HepG2 (cell line): Measurements from ENCODE around the gene NBEAL1. TPM values are rescaled to one million over a fixed set of nuclear protein-coding genes. Genes with fewer than 3 reads are reported as not detected.

Source experiments
- ATAC-seq: fragments of 200-7000 bp; cut with Tn5 transposase; 3 replicates; pipeline ENCODE4 v1.9.1; 2020; ENCODE audit warnings: mild to moderate bottlenecking, moderate library complexity
- BruUV-seq: library from RNA; stranded (reverse); fragments of 400-500 nt; replicated peaks from 2 replicates; lab custom pipeline; 2021; lab: Mats Ljungman, UMichigan
- CTCF ChIA-PET: fragments of 300-600 bp; formaldehyde crosslinking; extraction: SDS; loops from one replicate; lab custom pipeline; 2021; ENCODE audit warnings: low total read pairs, inconsistent platforms, low intra/inter-chr PET ratio; lab: Yijun Ruan, JAX
- POLR2A ChIA-PET: fragments of 350-600 bp; sonication (Branson Sonifier 250); formaldehyde crosslinking; loops from one replicate; lab custom pipeline; 2020; ENCODE audit warnings: antibody characterized with exemption, inconsistent platforms; lab: Yijun Ruan, JAX
- DNase-seq: peaks from one replicate; pipeline ENCODE4 v3.0.0-alpha.2; 2015; ENCODE audit warnings: low spot score
- FAIRE-seq: peaks from 3 replicates; lab custom pipeline; 2011; peaks lifted over from hg19 to GRCh38; lab: Jason Lieb, UNC
- H2AFZ ChIP-seq: one replicate; pipeline ENCODE4 v1.6.1; 2011; ENCODE audit warnings: low read length, inconsistent platforms
- H3K27ac ChIP-seq: fragments of 300-600 bp; 3 replicates; pipeline ENCODE4 v1.8.0; 2011; ENCODE audit warnings: mixed run types, mild to moderate bottlenecking, mixed read lengths, low read length, inconsistent platforms; ENCODE audit not compliant: insufficient read depth; ENCODE audit errors: extremely low read length
- H3K27me3 ChIP-seq, 2 experiments: fragments of 200-600 bp in 1 of 2; 2 replicates in 1 of 2; 3 replicates in 1 of 2; pipeline versions ENCODE4 v1.6.0 to v1.8.0; 2011; ENCODE audit warnings: low read length in 2 of 2, mild to moderate bottlenecking in 2 of 2, moderate library complexity in 2 of 2, inconsistent platforms in 1 of 2; ENCODE audit not compliant: insufficient read depth in 2 of 2, control insufficient read depth in 1 of 2
- H3K36me3 ChIP-seq, 2 experiments: fragments of 200-600 bp in 1 of 2; replicated peaks in 1 of 2; 2 replicates in 1 of 2; 3 replicates in 1 of 2; pipeline versions ENCODE4 v1.5.1 to v1.8.0; 2011; ENCODE audit warnings: low read length in 2 of 2, inconsistent platforms in 1 of 2; ENCODE audit not compliant: insufficient read depth in 2 of 2, control insufficient read depth in 1 of 2
- H3K4me1 ChIP-seq: 2 replicates; pipeline ENCODE4 v1.5.1; 2012; ENCODE audit warnings: low read length, inconsistent platforms; ENCODE audit not compliant: insufficient read depth
- H3K4me2 ChIP-seq: 2 replicates; pipeline ENCODE4 v1.6.0; 2011; ENCODE audit warnings: low read depth, low read length, inconsistent platforms
- H3K4me3 ChIP-seq, 3 experiments: fragments of 200-600 bp in 1 of 3; sonication (generic), shearing (Covaris generic) in 1 of 3; replicated peaks in 1 of 3; 2 replicates each; pipeline ENCODE4 v1.5.1; 2011 to 2016; ENCODE audit warnings: low read length in 3 of 3, inconsistent platforms in 2 of 3, low read depth in 2 of 3, mild to moderate bottlenecking in 2 of 3, control low read depth in 1 of 3, mixed read lengths in 1 of 3; ENCODE audit not compliant: insufficient read depth in 1 of 3
- H3K79me2 ChIP-seq: one replicate; pipeline ENCODE4 v1.6.1; 2011; ENCODE audit warnings: low read length, inconsistent platforms; ENCODE audit not compliant: insufficient read depth
- H3K9ac ChIP-seq: 2 replicates; pipeline ENCODE4 v1.6.0; 2011; ENCODE audit warnings: mild to moderate bottlenecking, low read depth, low read length, inconsistent platforms; ENCODE audit not compliant: insufficient read depth
- H3K9me3 ChIP-seq: 2 replicates; pipeline ENCODE4 v1.5.1; 2012; ENCODE audit warnings: mild to moderate bottlenecking, low read length
- H4K20me1 ChIP-seq: 2 replicates; pipeline ENCODE4 v1.6.0; 2011; ENCODE audit warnings: inconsistent platforms, mild to moderate bottlenecking, low read length, moderate library complexity; ENCODE audit not compliant: insufficient read depth
- BCL6 ChIP-seq: IDR thresholded peaks from 2 replicates; pipeline ENCODE4 v1.6.1; 2016; ENCODE audit warnings: missing genetic modification reagents, missing compliant biosample characterization
- BHLHE40 ChIP-seq: IDR thresholded peaks from 2 replicates; pipeline ENCODE4 v1.6.1; 2011; ENCODE audit warnings: low read length, improper control_type of control experiment
- KDM5A ChIP-seq: fragments of 200-600 bp; sonication (generic); IDR thresholded peaks from 2 replicates; pipeline ENCODE4 v1.7.0; 2018; ENCODE audit warnings: antibody characterized with exemption, mild to moderate bottlenecking, low read length, borderline replicate concordance
- KLF11 ChIP-seq: IDR thresholded peaks from 2 replicates; pipeline ENCODE4 v1.6.1; 2016; ENCODE audit warnings: missing compliant biosample characterization
- NFIC ChIP-seq: IDR thresholded peaks from 2 replicates; pipeline ENCODE4 v1.6.1; 2012; ENCODE audit warnings: mild to moderate bottlenecking, low read length, inconsistent platforms
- SAP130 ChIP-seq: IDR thresholded peaks from 2 replicates; pipeline ENCODE4 v1.6.1; 2016; ENCODE audit warnings: low read depth
- ZBTB38 ChIP-seq: sonication (generic); formaldehyde crosslinking; IDR thresholded peaks from 2 replicates; pipeline ENCODE4 v1.5.1; 2020; ENCODE audit warnings: mild to moderate bottlenecking, missing genetic modification reagents
- ZC3H13 ChIP-seq: sonication (generic); formaldehyde crosslinking; IDR thresholded peaks from 2 replicates; pipeline ENCODE4 v1.8.1; 2023; ENCODE audit warnings: mild to moderate bottlenecking, missing genetic modification reagents, moderate library complexity
- ZNF619 ChIP-seq: sonication (generic); formaldehyde crosslinking; IDR thresholded peaks from 2 replicates; pipeline ENCODE4 v1.4.0; 2020; ENCODE audit warnings: mild to moderate bottlenecking, missing genetic modification reagents
- WGBS: methylation state at CpG from one replicate; pipeline ENCODE4 v1.1.6; 2017; ENCODE audit warnings: low lambda C conversion rate; 5-methylcytosine and 5-hydroxymethylcytosine counted together
- in situ Hi-C: cut with HindIII; loops from 2 replicates; pipeline ENCODE4 v1.10.0; 2017; ENCODE audit warnings: low pct_unique_long_range_greater_than_20kb; ENCODE audit not compliant: extremely low pct_ligation_motif_present
- intact Hi-C: fragments of 100-400 bp; cut with micrococcal nuclease; formaldehyde crosslinking; loops from one replicate; pipeline ENCODE4 v1.10.0; 2022; ENCODE audit not compliant: unreplicated experiment
- polyA plus RNA-seq, 8 experiments: library from polyadenylated mRNA; depleted of rRNA in 3 of 8; stranded (reverse) in 7 of 8; unstranded in 1 of 8; fragments of >200 nt; fragmentation: Illumina TruSeq in 4 of 8; extraction: Trizol in 4 of 8; gene quantifications; 2 replicates each; pipeline versions ENCODE4 v1.2.1 to v1.2.3, GENCODE V29; 2011 to 2016; ENCODE audit warnings: low read depth in 4 of 8, missing spikeins in 1 of 8, mixed read lengths in 1 of 8; ENCODE audit not compliant: insufficient read depth in 1 of 8
- total RNA-seq, 5 experiments: library from RNA; depleted of rRNA; stranded (reverse); fragments of >200 nt; fragmentation: Illumina TruSeq; extraction: Trizol; gene quantifications; 2 replicates each; pipeline ENCODE4 v1.2.3, GENCODE V29; 2016; ENCODE audit warnings: low read depth in 1 of 5
- TF ChIP-seq, protein P1 (sequence below): sonication (generic); formaldehyde crosslinking; IDR thresholded peaks from 2 replicates; pipeline ENCODE4 v1.8.0; 2022; ENCODE audit warnings: missing genetic modification reagents, mild to moderate bottlenecking, inconsistent platforms, borderline replicate concordance
- TF ChIP-seq, protein P2 (sequence below): sonication (generic); formaldehyde crosslinking; conservative IDR thresholded peaks from 2 replicates; pipeline ENCODE4 v1.4.0; 2020; ENCODE audit warnings: missing genetic modification reagents
- TF ChIP-seq, protein P3 (sequence below): sonication (generic); formaldehyde crosslinking; conservative IDR thresholded peaks from 2 replicates; pipeline ENCODE4 v1.8.1; 2023; ENCODE audit warnings: missing genetic modification reagents
- TF ChIP-seq, protein P4 (sequence below): sonication (generic); formaldehyde crosslinking; IDR thresholded peaks from 2 replicates; pipeline ENCODE4 v1.4.0; 2020; ENCODE audit warnings: missing genetic modification reagents, mild to moderate bottlenecking, borderline replicate concordance
- TF ChIP-seq, protein P5 (sequence below): IDR thresholded peaks from 2 replicates; pipeline ENCODE4 v1.6.1; 2016; ENCODE audit warnings: missing compliant biosample characterization, missing genetic modification reagents, borderline replicate concordance

NBEAL1 gene
- total and polyA plus RNA-seq, 2 of the 13 experiments (the other 11 are each of a cell fraction or from before 2014, with no cell fraction given), result 6.4 to 15.7 TPM

DNA sequence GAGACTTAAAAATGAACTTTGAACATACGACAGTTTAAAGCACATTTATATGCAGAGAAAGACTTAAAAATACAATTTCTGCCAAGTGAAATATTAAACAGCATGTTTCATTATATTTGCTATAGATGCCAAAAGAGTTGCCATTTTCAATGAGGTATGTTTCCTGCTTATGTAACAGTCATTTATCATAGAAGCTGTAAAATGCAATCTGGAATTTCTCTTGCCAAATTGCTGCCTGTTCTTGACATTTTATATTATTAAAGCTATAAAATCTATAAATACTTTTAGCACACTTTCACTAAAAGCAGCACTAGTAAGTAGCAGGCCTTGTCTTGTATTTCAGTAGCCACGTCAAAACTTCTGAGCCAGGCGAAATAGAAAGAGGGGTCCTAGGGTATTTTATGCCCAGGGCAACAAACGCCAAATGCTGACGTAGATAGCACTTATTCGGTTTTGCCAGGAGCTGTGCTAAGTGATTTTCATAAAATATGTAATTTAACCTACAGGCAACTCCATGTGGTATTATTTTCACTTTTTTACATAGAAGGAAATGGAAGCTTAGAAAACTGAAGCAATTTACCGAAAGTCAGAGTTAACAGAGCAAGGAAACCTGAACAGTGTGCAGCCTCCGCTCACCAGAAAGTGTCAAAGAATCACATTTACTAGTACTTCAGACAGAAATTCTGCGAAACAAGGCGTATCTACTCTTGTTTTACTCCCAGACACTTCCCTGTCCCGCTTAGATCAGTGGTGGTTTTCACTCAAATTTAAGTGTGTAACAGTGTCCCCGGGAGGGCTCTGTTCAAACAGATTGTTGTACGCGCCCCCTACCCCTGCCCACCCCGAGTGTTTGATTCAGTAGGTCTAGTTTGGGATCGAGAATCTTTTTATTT, 222.9 kb downstream of the NBEAL1 start:
- H3K27ac ChIP-seq, result peak overlapping the region; percentile 94
- no peak overlapping the region for H2AFZ ChIP-seq
- POLR2A ChIA-PET, result interaction anchor here (0.6 to 2.3 kb wide), 9 partner anchors 8 to 582 kb away, joined by 3 to 25 read pairs (median 8); partner anchors contain the start of genes ABI2 and NBEAL1
- H3K27me3 ChIP-seq, result no peaks in the 10 kb centered on the region
- no peak for DNase-seq
- no peak for ATAC-seq
- H3K79me2 ChIP-seq, result peaks cover 22% of the 10 kb centered on the region
- H3K36me3 ChIP-seq, result no peaks in the 10 kb centered on the region; a peak in 1 of 5 replicates
- peak overlapping the region; percentile 83 for H3K9ac ChIP-seq
- H3K9me3 ChIP-seq, result no peaks in the 10 kb centered on the region
- TF ChIP-seq KLF11 (CRISPR knock-in tag), result no peak
- TF ChIP-seq, protein P1, sequence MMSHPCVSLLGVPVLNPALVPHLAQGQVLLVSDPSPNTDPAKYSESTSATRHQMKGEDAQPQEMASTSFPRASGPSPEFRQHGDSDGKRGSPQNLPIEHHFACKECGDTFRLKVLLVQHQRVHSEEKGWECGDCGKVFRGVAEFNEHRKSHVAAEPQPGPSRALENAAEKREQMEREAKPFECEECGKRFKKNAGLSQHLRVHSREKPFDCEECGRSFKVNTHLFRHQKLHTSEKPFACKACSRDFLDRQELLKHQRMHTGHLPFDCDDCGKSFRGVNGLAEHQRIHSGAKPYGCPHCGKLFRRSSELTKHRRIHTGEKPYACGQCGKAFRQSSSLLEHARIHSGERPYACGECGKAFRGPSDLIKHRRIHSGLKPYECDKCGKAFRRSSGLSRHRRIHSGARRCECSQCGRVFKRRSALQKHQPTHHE (CRISPR knock-in tag), result 0 out of 2 replicates have a peak, but pooled peaks have one; percentile 11
- TF ChIP-seq, protein P2, sequence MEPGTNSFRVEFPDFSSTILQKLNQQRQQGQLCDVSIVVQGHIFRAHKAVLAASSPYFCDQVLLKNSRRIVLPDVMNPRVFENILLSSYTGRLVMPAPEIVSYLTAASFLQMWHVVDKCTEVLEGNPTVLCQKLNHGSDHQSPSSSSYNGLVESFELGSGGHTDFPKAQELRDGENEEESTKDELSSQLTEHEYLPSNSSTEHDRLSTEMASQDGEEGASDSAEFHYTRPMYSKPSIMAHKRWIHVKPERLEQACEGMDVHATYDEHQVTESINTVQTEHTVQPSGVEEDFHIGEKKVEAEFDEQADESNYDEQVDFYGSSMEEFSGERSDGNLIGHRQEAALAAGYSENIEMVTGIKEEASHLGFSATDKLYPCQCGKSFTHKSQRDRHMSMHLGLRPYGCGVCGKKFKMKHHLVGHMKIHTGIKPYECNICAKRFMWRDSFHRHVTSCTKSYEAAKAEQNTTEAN (CRISPR knock-in tag), result no peak
- no peak for TF ChIP-seq BHLHE40
- TF ChIP-seq ZBTB38 (CRISPR knock-in tag), result peak; percentile 58; the same call in 1 of the 2 replicates
- no peak for TF ChIP-seq ZNF619 (CRISPR knock-in tag)
- no peak for TF ChIP-seq NFIC
- TF ChIP-seq SAP130 (CRISPR knock-in tag), result no peak
- TF ChIP-seq, protein P3, sequence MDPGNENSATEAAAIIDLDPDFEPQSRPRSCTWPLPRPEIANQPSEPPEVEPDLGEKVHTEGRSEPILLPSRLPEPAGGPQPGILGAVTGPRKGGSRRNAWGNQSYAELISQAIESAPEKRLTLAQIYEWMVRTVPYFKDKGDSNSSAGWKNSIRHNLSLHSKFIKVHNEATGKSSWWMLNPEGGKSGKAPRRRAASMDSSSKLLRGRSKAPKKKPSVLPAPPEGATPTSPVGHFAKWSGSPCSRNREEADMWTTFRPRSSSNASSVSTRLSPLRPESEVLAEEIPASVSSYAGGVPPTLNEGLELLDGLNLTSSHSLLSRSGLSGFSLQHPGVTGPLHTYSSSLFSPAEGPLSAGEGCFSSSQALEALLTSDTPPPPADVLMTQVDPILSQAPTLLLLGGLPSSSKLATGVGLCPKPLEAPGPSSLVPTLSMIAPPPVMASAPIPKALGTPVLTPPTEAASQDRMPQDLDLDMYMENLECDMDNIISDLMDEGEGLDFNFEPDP (CRISPR knock-in tag), result no peak
- no peak for TF ChIP-seq KDM5A
- no peak for TF ChIP-seq BCL6
- TF ChIP-seq, protein P4, sequence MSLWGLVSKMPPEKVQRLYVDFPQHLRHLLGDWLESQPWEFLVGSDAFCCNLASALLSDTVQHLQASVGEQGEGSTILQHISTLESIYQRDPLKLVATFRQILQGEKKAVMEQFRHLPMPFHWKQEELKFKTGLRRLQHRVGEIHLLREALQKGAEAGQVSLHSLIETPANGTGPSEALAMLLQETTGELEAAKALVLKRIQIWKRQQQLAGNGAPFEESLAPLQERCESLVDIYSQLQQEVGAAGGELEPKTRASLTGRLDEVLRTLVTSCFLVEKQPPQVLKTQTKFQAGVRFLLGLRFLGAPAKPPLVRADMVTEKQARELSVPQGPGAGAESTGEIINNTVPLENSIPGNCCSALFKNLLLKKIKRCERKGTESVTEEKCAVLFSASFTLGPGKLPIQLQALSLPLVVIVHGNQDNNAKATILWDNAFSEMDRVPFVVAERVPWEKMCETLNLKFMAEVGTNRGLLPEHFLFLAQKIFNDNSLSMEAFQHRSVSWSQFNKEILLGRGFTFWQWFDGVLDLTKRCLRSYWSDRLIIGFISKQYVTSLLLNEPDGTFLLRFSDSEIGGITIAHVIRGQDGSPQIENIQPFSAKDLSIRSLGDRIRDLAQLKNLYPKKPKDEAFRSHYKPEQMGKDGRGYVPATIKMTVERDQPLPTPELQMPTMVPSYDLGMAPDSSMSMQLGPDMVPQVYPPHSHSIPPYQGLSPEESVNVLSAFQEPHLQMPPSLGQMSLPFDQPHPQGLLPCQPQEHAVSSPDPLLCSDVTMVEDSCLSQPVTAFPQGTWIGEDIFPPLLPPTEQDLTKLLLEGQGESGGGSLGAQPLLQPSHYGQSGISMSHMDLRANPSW (CRISPR knock-in tag), result 0 out of 2 replicates have a peak, but pooled peaks have one; percentile 50
- TF ChIP-seq ZC3H13 (CRISPR knock-in tag), result 0 out of 2 replicates have a peak, but pooled peaks have one; percentile 53
- TF ChIP-seq, protein P5, sequence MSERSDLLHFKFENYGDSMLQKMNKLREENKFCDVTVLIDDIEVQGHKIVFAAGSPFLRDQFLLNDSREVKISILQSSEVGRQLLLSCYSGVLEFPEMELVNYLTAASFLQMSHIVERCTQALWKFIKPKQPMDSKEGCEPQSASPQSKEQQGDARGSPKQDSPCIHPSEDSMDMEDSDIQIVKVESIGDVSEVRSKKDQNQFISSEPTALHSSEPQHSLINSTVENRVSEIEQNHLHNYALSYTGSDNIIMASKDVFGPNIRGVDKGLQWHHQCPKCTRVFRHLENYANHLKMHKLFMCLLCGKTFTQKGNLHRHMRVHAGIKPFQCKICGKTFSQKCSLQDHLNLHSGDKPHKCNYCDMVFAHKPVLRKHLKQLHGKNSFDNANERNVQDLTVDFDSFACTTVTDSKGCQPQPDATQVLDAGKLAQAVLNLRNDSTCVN, result no peak
- H4K20me1 ChIP-seq, result no peaks in the 10 kb centered on the region
- intact Hi-C loops, result loop anchor here (1.0 to 5.0 kb wide), 5 partner anchors 12 to 1595 kb away; partner anchors contain the start of genes ABI2, TMEM237 and WDR12
- H3K4me2 ChIP-seq, result peak overlapping the region; percentile 76
- no TSS peak for BruUV-seq
- H3K4me1 ChIP-seq, result peaks cover 31% of the 10 kb centered on the region
- WGBS, result 73% methylated on average over 16 of the region's 16 CpGs
- in situ Hi-C loops, result loop anchor here (5.0 to 25.0 kb wide), 2 partner anchors 425 to 580 kb away; no protein-coding TSS in a partner anchor
- no peak for FAIRE-seq
- H3K4me3 ChIP-seq, result peak overlapping the region; percentile 78 to 83 (median 79)
- CTCF ChIA-PET, result interaction anchor here (1.7 kb wide), 1 partner anchor 12 kb away, joined by 6 read pairs; no protein-coding TSS in a partner anchor
